Endothelial cell of umbilical vein (primary cell): Measurements from ENCODE around the gene CPSF2. TPM values are rescaled to one million over a fixed set of nuclear protein-coding genes. Genes with fewer than 3 reads are reported as not detected.

Source experiments
- BruUV-seq: library from RNA; stranded (reverse); fragments of 400-500 nt; replicated peaks from 2 replicates; lab custom pipeline; 2021; lab: Mats Ljungman, UMichigan
- CTCF ChIA-PET: fragments of 300-600, 350-600 bp; sonication (Branson Sonifier 250); formaldehyde crosslinking; loops from one replicate; lab custom pipeline; 2021; ENCODE audit warnings: antibody characterized with exemption, inconsistent platforms; lab: Charles Lee
- POLR2A ChIA-PET: fragments of 300-600, 350-600 bp; sonication (Branson Sonifier 250); formaldehyde crosslinking; loops from one replicate; lab custom pipeline; 2021; ENCODE audit warnings: antibody characterized with exemption, inconsistent platforms; lab: Charles Lee
- DNase-seq: peaks from one replicate; pipeline ENCODE4 v3.0.0-alpha.2; 2011; ENCODE audit warnings: low read depth, low spot score
- FAIRE-seq: peaks from 2 replicates; lab custom pipeline; 2011; peaks lifted over from hg19 to GRCh38; lab: Jason Lieb, UNC
- H2AFZ ChIP-seq: 2 replicates; pipeline ENCODE4 v1.6.0; 2012; ENCODE audit warnings: low read depth, low read length, control low read depth, inconsistent platforms
- H3K27ac ChIP-seq: 2 replicates; pipeline ENCODE4 v1.5.1; 2011; ENCODE audit warnings: low read depth, mild to moderate bottlenecking, control low read depth, low read length, moderate library complexity; ENCODE audit not compliant: insufficient read depth
- H3K27me3 ChIP-seq, 2 experiments: 2 replicates each; pipeline versions ENCODE4 v1.6.0 to v1.6.1; 2011; ENCODE audit warnings: low read length in 2 of 2, mixed read lengths in 1 of 2; ENCODE audit not compliant: control insufficient read depth in 2 of 2, insufficient read depth in 2 of 2
- H3K36me3 ChIP-seq, 2 experiments: 2 replicates in 1 of 2; 3 replicates in 1 of 2; pipeline ENCODE4 v1.5.1; 2011; ENCODE audit warnings: low read length in 2 of 2, mild to moderate bottlenecking in 1 of 2, moderate library complexity in 1 of 2; ENCODE audit not compliant: control insufficient read depth in 2 of 2, insufficient read depth in 2 of 2; ENCODE audit errors: extremely low read depth in 1 of 2
- H3K4me1 ChIP-seq: 3 replicates; pipeline ENCODE4 v1.5.1; 2011; ENCODE audit warnings: mild to moderate bottlenecking, low read length; ENCODE audit not compliant: control insufficient read depth, insufficient read depth; ENCODE audit errors: extremely low read depth
- H3K4me2 ChIP-seq: 2 replicates; pipeline ENCODE4 v1.6.1; 2011; ENCODE audit warnings: low read length, control low read depth, mixed read lengths; ENCODE audit not compliant: insufficient read depth
- H3K4me3 ChIP-seq, 3 experiments: fragments of 200-600 bp in 1 of 3; sonication (generic), shearing (Covaris generic) in 1 of 3; replicated peaks in 1 of 3; 2 replicates each; pipeline ENCODE4 v1.5.1; 2011 to 2016; ENCODE audit warnings: control low read depth in 3 of 3, low read length in 3 of 3, mild to moderate bottlenecking in 2 of 3, inconsistent platforms in 1 of 3, low read depth in 1 of 3, moderate library complexity in 1 of 3; ENCODE audit not compliant: insufficient read depth in 1 of 3
- H3K79me2 ChIP-seq: 2 replicates; pipeline ENCODE4 v1.6.0; 2012; ENCODE audit warnings: low read length, inconsistent platforms; ENCODE audit not compliant: control insufficient read depth, insufficient read depth
- H3K9ac ChIP-seq: replicated peaks from 2 replicates; pipeline ENCODE3; 2011; ENCODE audit warnings: low read length, control low read depth; ENCODE audit not compliant: insufficient read depth; ENCODE audit errors: extremely low read depth
- H3K9me1 ChIP-seq: replicated peaks from 3 replicates; pipeline ENCODE4 v1.6.0; 2011; ENCODE audit warnings: mild to moderate bottlenecking, low read length; ENCODE audit not compliant: control insufficient read depth, insufficient read depth; ENCODE audit errors: extremely low read depth
- H3K9me3 ChIP-seq: replicated peaks from 2 replicates; pipeline ENCODE4 v1.5.1; 2012; ENCODE audit warnings: low read length, inconsistent platforms; ENCODE audit not compliant: control insufficient read depth, insufficient read depth
- H4K20me1 ChIP-seq: replicated peaks from 2 replicates; pipeline ENCODE3; 2011; ENCODE audit warnings: mild to moderate bottlenecking, low read length; ENCODE audit not compliant: control insufficient read depth, insufficient read depth; ENCODE audit errors: extremely low read depth
- EZH2 ChIP-seq: IDR thresholded peaks from 2 replicates; pipeline ENCODE4 v1.6.1; 2012; ENCODE audit warnings: borderline replicate concordance, low read depth, mild to moderate bottlenecking, moderate library complexity, low read length, inconsistent platforms; ENCODE audit not compliant: severe bottlenecking
- FOS ChIP-seq: IDR thresholded peaks from 2 replicates; pipeline ENCODE4 v1.6.1; 2011; ENCODE audit warnings: mild to moderate bottlenecking, low read length, moderate library complexity, borderline replicate concordance; ENCODE audit not compliant: insufficient read depth
- GATA2 ChIP-seq: IDR thresholded peaks from 2 replicates; pipeline ENCODE4 v1.7.0; 2011; ENCODE audit warnings: low read depth, mild to moderate bottlenecking, moderate library complexity, mixed read lengths, low read length; ENCODE audit not compliant: insufficient read length, insufficient read depth
- JUN ChIP-seq: IDR thresholded peaks from 2 replicates; pipeline ENCODE4 v1.6.1; 2011; ENCODE audit warnings: borderline replicate concordance, low read depth; ENCODE audit not compliant: insufficient read length, insufficient read depth
- MYC ChIP-seq: IDR thresholded peaks from one replicate; pipeline ENCODE4 v1.6.1; 2011; ENCODE audit warnings: mild to moderate bottlenecking, low read depth, low read length
- POLR2A ChIP-seq: IDR thresholded peaks from 2 replicates; pipeline ENCODE4 v1.6.1; 2012; ENCODE audit warnings: low read depth, mild to moderate bottlenecking, control low read depth, low read length
- POLR2AphosphoS5 ChIP-seq: IDR thresholded peaks from 2 replicates; pipeline ENCODE4 v1.6.1; 2012; ENCODE audit warnings: low read depth, mild to moderate bottlenecking, control low read depth, low read length, moderate library complexity; ENCODE audit not compliant: insufficient read depth
- dilution Hi-C: fragments of 300-500 bp; cut with MboI; formaldehyde crosslinking; loops from one replicate; pipeline ENCODE4 v1.15.0; 2019; ENCODE audit warnings: low sequenced_read_pairs; ENCODE audit not compliant: extremely low pct_ligation_motif_present
- intact Hi-C: fragments of 100-400 bp; cut with micrococcal nuclease; formaldehyde crosslinking; loops from one replicate; pipeline ENCODE4 v1.10.0; 2022
- polyA plus RNA-seq, 4 experiments: library from polyadenylated mRNA; depleted of rRNA in 3 of 4; stranded (reverse) in 3 of 4; unstranded in 1 of 4; fragments of >200 nt; gene quantifications; 2 replicates each; pipeline versions ENCODE4 v1.2.1 to v1.2.3, GENCODE V29; 2011 to 2012; ENCODE audit warnings: missing spikeins in 1 of 4
- total RNA-seq: library from RNA; stranded (reverse); gene quantifications from 2 replicates; pipeline ENCODE4 v1.2.3, GENCODE V29; 2021
- TF ChIP-seq, protein P1 (sequence below): IDR thresholded peaks from 2 replicates; pipeline ENCODE4 v1.6.1; 2011; ENCODE audit not compliant: insufficient read depth, insufficient read length
- TF ChIP-seq, protein P2 (sequence below), 2 donors: IDR thresholded peaks; 1 replicate in 1 of 2; 2 replicates in 1 of 2; pipeline ENCODE4 v1.5.1; 2011; ENCODE audit warnings: low read length in 2 of 2, mild to moderate bottlenecking in 2 of 2, moderate library complexity in 2 of 2, control low read depth in 1 of 2, inconsistent platforms in 1 of 2, low read depth in 1 of 2; ENCODE audit not compliant: insufficient read depth in 1 of 2; ENCODE audit errors: extremely low read depth in 1 of 2

CPSF2 gene
- total and polyA plus RNA-seq, 2 donors (not counting 3 experiments of a cell fraction or from before 2014, with no cell fraction given) = 8.3 to 81.7 TPM

DNA sequence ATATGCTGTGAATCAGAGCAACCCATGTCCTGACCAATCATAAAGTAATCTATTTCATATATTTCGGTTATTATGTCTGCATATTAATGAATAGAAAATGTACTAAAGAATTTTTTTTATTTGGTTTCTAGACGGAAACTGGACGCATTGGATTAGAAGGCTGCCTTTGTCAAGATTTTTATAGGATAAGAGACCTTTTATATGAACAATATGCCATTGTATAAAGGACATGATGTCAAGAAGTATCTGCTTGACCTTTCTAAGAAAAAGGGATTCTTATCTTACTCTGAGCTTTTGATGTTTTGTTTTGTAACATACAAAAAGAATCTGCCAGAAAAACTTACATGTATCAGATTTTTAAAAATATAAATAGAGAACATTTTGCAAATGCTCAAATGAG, 39.8 kb downstream of the CPSF2 start:
- ChIA-PET POLR2A (no interaction called here), CTCF (no interaction called here)
- H3K9ac ChIP-seq = no peak overlapping the region
- no peaks in the 10 kb centered on the region for H3K9me3 ChIP-seq
- no peaks in the 10 kb centered on the region for H3K4me1 ChIP-seq
- BruUV-seq = no TSS peak
- H3K79me2 ChIP-seq = no peaks in the 10 kb centered on the region
- H3K4me3 ChIP-seq = no peak overlapping the region
- no peak overlapping the region for H3K4me2 ChIP-seq
- dilution Hi-C loops = no loop called here
- no peaks in the 10 kb centered on the region for H3K9me1 ChIP-seq
- H3K27me3 ChIP-seq = no peaks in the 10 kb centered on the region
- no peaks in the 10 kb centered on the region for H4K20me1 ChIP-seq
- peaks cover 9% of the 10 kb centered on the region in 2 experiments for H3K36me3 ChIP-seq
- DNase-seq = no peak
- no peak for FAIRE-seq
- intact Hi-C loops = no loop called here
- H2AFZ ChIP-seq = no peak overlapping the region
- TF ChIP-seq POLR2AphosphoS5 = no peak
- TF ChIP-seq GATA2 = no peak
- TF ChIP-seq, protein P1, sequence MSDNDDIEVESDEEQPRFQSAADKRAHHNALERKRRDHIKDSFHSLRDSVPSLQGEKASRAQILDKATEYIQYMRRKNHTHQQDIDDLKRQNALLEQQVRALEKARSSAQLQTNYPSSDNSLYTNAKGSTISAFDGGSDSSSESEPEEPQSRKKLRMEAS = no peak
- no peak for TF ChIP-seq FOS
- no peak for TF ChIP-seq MYC
- H3K27ac ChIP-seq = no peak overlapping the region

DNA sequence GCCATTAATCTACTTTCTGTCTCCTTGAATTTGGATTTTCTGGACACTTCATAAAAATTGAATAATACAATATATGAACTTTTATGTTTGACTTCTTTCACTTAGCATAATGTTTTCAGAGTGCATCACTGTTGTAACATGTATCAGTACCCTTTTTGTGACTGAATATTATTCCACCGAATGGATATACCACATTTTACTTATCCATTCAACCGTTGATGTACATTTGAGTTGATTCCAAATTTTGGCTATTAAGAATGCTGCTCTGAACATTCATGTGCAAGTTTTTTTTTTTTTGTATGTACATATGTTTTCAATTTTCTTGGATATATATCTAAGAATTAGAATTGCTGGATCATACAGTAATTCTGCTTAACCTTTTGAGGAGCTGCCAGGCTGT, 43.2 kb downstream of the CPSF2 start:
- Histone ChIP-seq H3K9me3 (no peaks in the 10 kb centered on the region), H4K20me1 (no peaks in the 10 kb centered on the region), H3K27me3 (no peaks in the 10 kb centered on the region), H3K9me1 (no peaks in the 10 kb centered on the region), H3K4me1 (no peaks in the 10 kb centered on the region), H3K36me3 (peaks cover 3 to 4% of the 10 kb centered on the region in 2 experiments), H3K27ac (no peak overlapping the region), H3K4me2 (no peak overlapping the region), H3K4me3 (no peak overlapping the region), H3K9ac (no peak overlapping the region), H3K79me2 (no peaks in the 10 kb centered on the region), H2AFZ (no peak overlapping the region)
- TF ChIP-seq POLR2A (no peak), MYC (no peak), FOS (no peak), EZH2 (no peak), POLR2AphosphoS5 (no peak), JUN (no peak), GATA2 (no peak)
- TF ChIP-seq, protein P1 = no peak
- TF ChIP-seq, protein P2, sequence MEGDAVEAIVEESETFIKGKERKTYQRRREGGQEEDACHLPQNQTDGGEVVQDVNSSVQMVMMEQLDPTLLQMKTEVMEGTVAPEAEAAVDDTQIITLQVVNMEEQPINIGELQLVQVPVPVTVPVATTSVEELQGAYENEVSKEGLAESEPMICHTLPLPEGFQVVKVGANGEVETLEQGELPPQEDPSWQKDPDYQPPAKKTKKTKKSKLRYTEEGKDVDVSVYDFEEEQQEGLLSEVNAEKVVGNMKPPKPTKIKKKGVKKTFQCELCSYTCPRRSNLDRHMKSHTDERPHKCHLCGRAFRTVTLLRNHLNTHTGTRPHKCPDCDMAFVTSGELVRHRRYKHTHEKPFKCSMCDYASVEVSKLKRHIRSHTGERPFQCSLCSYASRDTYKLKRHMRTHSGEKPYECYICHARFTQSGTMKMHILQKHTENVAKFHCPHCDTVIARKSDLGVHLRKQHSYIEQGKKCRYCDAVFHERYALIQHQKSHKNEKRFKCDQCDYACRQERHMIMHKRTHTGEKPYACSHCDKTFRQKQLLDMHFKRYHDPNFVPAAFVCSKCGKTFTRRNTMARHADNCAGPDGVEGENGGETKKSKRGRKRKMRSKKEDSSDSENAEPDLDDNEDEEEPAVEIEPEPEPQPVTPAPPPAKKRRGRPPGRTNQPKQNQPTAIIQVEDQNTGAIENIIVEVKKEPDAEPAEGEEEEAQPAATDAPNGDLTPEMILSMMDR (IDR thresholded peaks at IDR 0.05; ENCODE audit: extremely low read depth in 1 of 2, insufficient read depth in 1 of 2, low read depth in 1 of 2, low read length in 2 of 2) = no peak
- no TSS peak for BruUV-seq
- POLR2A ChIA-PET = no interaction called here
- DNase-seq = no peak
- CTCF ChIA-PET = no interaction called here
- intact Hi-C loops = no loop called here
- no peak for FAIRE-seq
- dilution Hi-C loops = no loop called here
